GM19372 (cell line): ENCODE data around the gene MARCHF11.

ENCODE experiments used
- ATAC-seq: cut with Tn5 transposase; IDR thresholded peaks from one replicate; pipeline ENCODE4 v1.9.1; 2021; ENCODE audit warnings: mild to moderate bottlenecking, low read depth, moderate library complexity; ENCODE audit not compliant: unreplicated experiment

The MARCHF11 gene

DNA sequence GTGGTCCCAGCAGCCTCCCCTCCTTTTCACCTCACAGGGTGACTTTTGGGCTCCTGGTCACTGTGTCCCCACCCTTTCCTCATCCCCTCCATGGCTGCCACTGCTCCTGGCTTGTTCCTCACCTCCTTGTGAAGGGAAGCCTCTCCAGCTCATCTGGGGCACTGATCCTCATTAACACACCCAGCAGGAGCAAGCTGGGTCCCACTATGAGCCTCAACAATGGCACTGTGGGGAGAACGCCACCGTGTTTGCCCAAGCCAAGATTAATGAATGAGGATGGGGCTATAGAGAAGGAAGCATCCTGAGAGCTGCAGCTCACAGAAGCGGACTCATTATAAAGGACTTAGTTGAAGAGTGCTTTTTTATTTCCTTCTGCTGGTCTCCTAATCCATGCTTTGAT, 118.4 kb downstream of the MARCHF11 start:
- no peak for ATAC-seq

DNA sequence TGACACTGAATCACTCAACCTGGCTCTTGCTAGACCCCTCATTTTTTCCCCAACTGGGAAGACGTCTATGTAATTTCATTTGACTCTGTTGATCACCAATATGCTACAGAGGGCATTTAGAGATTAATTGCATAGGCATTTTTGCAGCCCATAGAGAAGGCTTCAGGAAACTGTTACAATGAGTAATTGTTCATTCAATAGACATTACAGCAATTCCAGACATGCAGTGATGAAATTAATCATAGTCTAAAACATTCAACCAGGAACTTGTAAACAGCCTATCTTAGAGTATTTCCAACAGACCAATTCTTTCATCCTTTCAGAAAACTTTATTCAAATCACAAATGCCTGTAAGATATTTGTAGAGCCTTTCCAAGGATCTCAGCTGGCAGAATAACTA, 122.3 kb downstream of the MARCHF11 start:
- ATAC-seq = no peak

DNA sequence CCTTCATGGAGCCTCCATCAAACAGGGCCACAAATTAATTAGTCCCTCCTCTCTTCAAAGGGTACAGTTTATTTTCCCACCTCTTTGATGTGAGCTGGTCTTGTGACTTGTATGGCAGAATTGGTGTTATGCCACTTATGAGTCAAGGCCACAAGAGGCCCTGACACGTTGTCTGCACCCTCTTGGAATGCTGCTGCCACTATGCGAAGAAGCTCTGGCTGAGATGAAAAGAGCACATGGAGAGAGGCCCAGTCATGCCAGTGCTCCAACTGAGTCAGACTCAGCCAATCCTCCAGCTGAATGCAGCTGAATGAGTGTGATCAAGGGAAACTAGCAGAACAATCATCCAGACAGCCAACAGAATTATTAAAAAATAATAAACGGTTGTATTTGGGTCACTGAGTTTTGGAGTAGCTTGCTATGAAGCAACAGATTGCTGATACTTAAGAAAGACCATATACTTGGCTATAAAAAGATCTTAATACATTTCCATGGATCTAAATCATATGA, 128.3 kb downstream of the MARCHF11 start:
- no peak for ATAC-seq

DNA sequence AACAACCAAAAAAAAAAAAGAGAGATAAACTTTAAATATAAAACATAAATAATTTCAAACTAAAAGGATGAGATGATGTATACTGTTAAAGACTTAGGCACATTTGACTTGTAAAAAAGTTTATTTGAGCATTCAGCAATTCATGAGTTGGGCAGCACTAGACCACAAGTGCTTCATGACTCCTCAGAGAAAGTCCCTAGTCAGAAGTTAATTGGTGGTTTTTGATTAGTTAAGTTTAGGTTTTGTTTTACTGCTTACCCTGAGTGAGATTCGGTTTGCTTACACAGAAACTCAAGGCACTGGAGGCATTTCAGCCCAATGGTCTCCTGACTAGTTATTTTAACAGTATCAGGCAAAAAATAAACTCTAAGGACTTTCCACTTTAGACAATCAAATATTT, 129.2 kb downstream of the MARCHF11 start:
- ATAC-seq = no peak

DNA sequence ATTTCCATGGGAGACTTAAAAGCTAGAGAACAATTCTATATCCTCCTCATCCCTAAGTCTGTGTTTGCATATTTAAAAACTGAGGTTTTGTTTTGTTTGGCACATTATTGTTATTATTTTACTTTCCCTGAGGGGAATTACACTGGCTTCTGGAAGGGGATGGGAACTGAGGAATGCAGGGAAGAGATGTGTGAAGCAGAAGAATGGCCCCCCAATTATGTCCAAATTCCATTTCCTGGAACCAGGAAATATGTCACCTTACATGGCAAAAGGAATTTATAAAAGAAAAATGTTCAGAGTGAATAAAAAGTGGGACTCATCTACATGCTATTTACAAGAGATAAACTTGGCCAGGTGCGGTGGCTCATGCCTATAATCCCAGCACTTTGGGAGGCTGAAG, 129.8 kb downstream of the MARCHF11 start:
- no peak for ATAC-seq

DNA sequence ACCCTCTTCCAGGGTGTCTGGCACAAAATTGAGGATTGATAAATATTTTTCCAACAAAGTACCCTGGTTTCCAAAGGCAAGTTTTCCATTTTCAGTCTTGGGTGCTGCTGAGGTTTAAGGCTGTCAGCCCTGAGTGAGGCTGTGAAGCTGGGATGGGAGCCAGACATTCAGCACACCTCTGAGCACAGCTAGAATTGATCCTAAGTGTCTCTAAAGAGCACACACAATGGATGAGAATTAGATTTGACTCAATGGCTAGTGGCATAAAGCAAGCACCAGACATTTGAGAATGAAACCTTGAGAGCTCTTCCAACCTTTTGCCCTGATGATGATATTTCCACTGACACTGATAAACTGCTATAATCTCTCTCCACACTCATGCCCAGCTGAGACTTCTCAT, 131.5 kb downstream of the MARCHF11 start:
- ATAC-seq = no peak

DNA sequence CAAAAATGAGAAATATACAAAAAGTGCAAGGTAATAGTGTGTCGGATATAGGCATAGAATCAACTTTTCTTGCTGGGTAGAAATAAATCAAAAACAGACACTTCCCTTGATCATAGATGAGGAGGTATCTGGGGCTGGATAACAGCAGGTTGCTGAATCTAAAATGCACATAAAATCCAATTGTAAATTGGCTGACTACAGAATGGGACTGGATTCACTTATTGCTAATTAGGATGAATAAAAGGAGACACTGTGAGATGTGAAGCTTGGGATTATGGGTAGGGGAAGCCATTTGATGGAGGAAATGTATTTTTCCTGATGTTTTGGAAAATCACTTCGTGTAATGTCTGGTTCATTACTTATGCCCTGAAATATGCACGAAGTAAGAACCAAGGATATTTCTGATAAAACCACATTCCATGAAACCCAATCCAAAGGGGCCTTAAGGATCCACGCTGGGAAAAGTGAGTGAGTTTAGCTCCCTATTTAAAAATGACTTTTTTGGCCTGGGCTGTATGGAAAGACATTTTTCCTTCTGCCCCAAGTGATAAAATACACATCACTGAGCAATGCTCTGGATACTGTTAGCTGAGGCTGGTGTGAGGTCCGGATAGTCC, 136.1 kb downstream of the MARCHF11 start:
- no peak for ATAC-seq

DNA sequence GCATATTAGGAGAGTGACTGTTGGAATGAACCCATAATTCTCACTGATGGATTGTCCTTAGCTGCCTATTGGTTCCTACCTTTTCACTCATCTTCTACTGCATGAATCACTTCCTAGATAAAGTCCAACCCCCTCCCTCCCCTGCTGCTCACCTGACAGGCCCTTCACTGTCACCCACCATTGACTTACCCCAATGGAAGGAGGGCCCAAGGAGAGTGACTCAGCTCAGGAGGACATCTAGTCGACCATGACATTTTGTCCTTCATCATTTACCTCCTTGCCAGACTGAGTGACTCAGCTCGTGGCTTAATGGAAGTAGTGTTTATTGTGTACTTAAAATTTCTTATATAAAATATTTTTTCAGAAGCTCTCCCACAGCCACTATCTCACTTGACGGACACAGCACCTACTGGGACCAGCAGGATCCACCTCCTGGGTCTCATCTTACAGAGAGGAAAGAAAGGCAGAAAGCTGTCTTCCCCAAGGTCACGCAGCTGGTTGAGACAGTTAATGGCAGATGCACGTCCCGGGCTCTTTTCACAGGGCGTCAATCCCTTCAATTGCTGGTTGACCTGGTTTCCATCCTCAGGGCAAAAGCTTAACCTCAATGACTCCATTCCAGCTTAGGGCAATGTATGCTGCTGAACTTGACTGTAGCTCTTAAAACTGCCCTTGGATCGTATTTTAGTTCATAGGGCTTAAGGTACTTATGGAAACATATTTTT, 142.3 kb downstream of the MARCHF11 start:
- no peak for ATAC-seq

DNA sequence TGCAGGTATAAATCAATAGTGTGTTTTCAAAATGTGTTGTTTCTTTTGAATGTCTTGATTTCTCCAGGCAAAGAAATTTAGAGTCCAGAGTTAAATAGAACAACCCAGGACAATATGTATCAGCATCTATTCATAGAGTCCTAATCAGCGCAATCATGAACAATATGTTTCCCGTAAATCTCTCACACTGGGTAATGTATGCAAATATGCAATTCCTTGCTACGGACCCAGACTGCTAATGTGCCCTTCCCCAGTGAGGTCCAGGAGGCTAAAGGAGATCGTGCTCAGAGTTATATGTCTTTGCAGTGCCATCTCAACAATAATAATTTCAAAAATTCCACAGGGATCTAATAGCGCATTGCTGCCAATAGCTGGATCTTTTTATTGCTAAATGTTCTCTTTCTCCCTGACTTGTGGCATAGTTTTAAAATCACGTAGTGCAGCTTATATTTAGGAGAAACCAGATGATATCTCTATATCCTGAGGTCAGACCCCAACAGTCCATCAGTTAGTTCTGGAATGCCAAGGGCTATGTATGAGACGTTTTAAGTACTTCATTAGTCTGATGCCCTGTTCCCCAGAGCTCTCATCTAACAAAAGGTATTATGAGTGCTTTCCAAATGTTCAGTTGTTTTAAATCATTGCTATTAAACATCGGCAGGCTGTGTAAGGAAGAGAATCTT, 145.1 kb downstream of the MARCHF11 start:
- no peak for ATAC-seq

DNA sequence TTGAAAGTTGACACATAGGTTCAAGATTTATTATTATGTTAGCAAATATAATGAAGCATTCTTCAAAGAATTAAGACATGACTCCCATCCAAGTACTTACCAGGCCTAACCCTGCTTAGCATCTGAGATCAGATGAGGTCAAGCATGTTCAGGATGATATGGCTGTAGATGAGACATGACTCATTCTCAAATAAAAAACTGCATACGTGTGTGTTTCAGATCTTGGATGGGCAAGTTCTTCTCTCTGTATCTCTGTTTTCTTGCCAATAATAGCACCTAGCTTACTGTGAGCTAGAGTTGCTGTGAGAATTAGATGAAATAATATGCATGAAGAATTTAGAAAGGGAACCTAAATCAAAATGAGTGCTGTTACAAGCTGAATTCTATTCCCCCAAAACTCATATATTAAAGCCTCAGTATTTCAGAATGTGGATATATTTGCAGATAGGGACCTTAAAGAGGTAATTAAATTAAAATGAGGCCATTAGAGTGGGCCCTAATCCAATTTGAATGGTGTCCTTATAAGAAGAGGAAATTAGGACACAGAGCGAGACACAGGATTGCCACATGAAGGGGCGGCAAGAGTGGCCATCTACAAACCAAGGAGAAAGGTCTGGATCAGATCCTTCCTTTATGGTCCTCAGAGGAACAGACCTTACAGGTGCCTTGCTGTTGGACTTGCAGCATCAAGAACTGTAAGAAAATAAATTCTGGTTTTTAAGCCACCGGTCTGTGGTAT, 146.2 kb downstream of the MARCHF11 start:
- no peak for ATAC-seq

DNA sequence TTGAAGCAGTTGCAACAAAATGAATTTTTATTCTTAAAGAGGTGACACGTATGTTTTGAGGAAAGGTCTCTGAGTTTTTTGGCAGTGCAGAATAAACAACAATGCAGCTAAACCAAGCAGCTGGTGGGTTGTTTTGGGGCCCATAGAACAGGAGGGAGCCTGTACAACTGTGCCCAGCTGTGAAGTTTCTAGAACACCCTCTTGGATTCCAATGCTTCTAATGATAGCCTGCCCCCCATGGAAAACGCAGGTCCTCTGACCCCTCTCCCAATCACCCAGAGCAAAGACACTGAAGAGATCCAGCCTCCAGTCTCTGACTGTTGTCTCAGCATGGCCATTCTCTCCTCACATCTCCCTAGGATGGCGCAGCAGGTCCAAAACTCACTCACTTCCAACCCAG, 150.9 kb downstream of the MARCHF11 start:
- no peak for ATAC-seq

DNA sequence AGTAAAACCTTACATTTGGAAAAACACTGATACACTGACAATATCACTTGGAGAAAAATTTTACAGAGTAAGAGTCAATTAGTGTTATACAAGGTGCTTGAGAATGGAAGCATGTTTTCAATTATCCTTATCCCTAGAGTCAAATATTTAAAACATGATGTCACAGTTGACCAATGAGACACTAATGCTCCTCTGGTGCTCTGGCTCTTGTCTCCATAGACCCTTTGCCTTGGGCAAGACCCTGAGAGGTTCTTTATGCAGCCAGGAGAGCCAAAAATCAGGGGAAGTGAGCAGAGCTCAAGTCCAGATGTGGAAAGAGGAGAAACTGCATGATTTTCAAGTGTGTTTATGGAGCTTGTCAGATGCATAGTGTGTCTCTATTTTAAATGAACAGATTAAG, 153.9 kb downstream of the MARCHF11 start:
- ATAC-seq = no peak

DNA sequence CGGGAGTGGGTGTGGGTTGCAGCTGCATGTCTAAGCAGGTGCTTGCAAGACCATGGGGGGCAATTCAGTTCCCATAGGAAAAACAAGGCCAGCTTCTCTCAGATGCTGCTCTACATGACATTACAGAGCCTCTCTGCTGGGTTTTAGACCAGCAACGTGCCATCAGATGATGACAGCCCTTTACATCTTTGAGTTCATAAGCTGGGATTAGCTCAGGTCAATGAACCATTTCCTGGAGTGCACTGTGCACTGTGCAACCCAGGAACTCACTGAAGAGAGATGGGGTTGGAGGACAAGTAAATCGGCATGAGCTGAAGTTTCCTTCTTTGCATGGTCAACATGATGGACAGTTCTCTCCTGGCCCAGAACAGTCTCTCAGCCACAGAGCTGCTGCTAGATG, 160.6 kb downstream of the MARCHF11 start:
- no peak for ATAC-seq

DNA sequence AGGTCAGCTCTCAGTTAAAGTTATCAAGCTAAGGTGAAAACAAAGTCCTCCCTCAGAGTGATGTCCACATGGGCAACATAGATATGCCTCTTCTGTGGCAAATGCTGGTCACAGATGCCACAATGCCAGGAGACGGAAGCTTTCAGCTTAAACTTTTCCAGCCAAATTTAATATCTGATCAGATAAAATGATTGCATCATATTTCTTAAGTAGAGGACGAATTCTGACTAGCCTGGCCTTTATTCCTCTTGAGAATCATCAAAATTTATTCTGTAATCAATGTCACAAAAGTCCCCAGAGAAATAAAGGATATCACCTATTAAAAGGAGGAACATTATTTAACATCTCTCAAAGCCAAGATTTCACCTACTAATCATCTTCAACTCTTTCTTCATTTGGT, 161.9 kb downstream of the MARCHF11 start:
- no peak for ATAC-seq
